Liver (tissue), 9 donors: Measurements from ENCODE around the gene GHRL. TPM values are rescaled to one million over a fixed set of nuclear protein-coding genes. Genes with fewer than 3 reads are reported as not detected.

Experiments
- DNase-seq: peaks from one replicate; pipeline ENCODE4 v3.0.0-alpha.2; 2017; ENCODE audit warnings: low spot score
- H3K27ac ChIP-seq, 2 donors: one replicate each; pipeline ENCODE4 v1.7.0; 2013; ENCODE audit warnings: inconsistent platforms in 2 of 2, low read length in 2 of 2, control low read depth in 1 of 2, low read depth in 1 of 2, mild to moderate bottlenecking in 1 of 2
- H3K27me3 ChIP-seq, 4 donors: one replicate each; pipeline versions ENCODE4 v1.6.1 to v1.7.0; 2013; ENCODE audit warnings: low read length in 3 of 4, inconsistent platforms in 1 of 4, mild to moderate bottlenecking in 1 of 4, moderate library complexity in 1 of 4; ENCODE audit not compliant: control insufficient read depth in 4 of 4, insufficient read depth in 4 of 4
- H3K36me3 ChIP-seq, 4 donors: one replicate each; pipeline versions ENCODE4 v1.6.1 to v1.7.0; 2013; ENCODE audit warnings: low read length in 3 of 4, mild to moderate bottlenecking in 3 of 4, low read depth in 1 of 4, moderate library complexity in 1 of 4; ENCODE audit not compliant: control insufficient read depth in 4 of 4, insufficient read depth in 3 of 4
- H3K4me1 ChIP-seq, 4 donors: one replicate each; pipeline versions ENCODE4 v1.6.1 to v1.7.0; 2013; ENCODE audit warnings: low read length in 3 of 4, mild to moderate bottlenecking in 3 of 4, moderate library complexity in 1 of 4; ENCODE audit not compliant: control insufficient read depth in 4 of 4, insufficient read depth in 4 of 4
- H3K4me3 ChIP-seq, 3 donors: one replicate each; pipeline versions ENCODE4 v1.6.1 to v1.7.0; 2013; ENCODE audit warnings: low read length in 3 of 3, control low read depth in 1 of 3, low read depth in 1 of 3, mild to moderate bottlenecking in 1 of 3
- H3K9ac ChIP-seq, 2 donors: one replicate each; pipeline ENCODE4 v1.7.0; 2013; ENCODE audit warnings: low read length in 2 of 2, mild to moderate bottlenecking in 2 of 2, moderate library complexity in 2 of 2, control low read depth in 1 of 2, low read depth in 1 of 2
- H3K9me3 ChIP-seq, 4 donors: one replicate each; pipeline versions ENCODE4 v1.6.1 to v1.7.0; 2013; ENCODE audit warnings: low read length in 3 of 4; ENCODE audit not compliant: control insufficient read depth in 4 of 4
- EGR1 ChIP-seq, 2 donors: IDR thresholded peaks; 2 replicates each; pipeline ENCODE4 v1.6.1; 2016 to 2018; ENCODE audit warnings: antibody characterized with exemption in 2 of 2, low read depth in 2 of 2
- FOXA1 ChIP-seq: IDR thresholded peaks from 2 replicates; pipeline ENCODE4 v1.6.1; 2016; ENCODE audit warnings: antibody characterized with exemption
- FOXA2 ChIP-seq: IDR thresholded peaks from 2 replicates; pipeline ENCODE4 v1.6.1; 2016; ENCODE audit warnings: antibody characterized with exemption
- GABPA ChIP-seq, 2 donors: IDR thresholded peaks in 1 of 2; conservative IDR thresholded peaks in 1 of 2; 2 replicates each; pipeline ENCODE4 v1.6.1; 2016; ENCODE audit warnings: antibody characterized with exemption in 2 of 2, mild to moderate bottlenecking in 1 of 2, moderate library complexity in 1 of 2
- HNF4A ChIP-seq, 2 donors: conservative IDR thresholded peaks; 2 replicates each; pipeline ENCODE4 v1.6.1; 2016; ENCODE audit warnings: antibody characterized with exemption in 2 of 2, mild to moderate bottlenecking in 2 of 2
- HNF4G ChIP-seq: IDR thresholded peaks from 2 replicates; pipeline ENCODE4 v1.6.1; 2016; ENCODE audit warnings: antibody characterized with exemption
- MAX ChIP-seq: IDR thresholded peaks from 2 replicates; pipeline ENCODE4 v1.6.1; 2016; ENCODE audit warnings: antibody characterized with exemption
- NR2F2 ChIP-seq: IDR thresholded peaks from 2 replicates; pipeline ENCODE4 v1.6.1; 2016; ENCODE audit warnings: antibody characterized with exemption
- RAD21 ChIP-seq, 2 donors: IDR thresholded peaks; 2 replicates each; pipeline ENCODE4 v1.6.1; 2016; ENCODE audit warnings: antibody characterized with exemption in 2 of 2, mild to moderate bottlenecking in 2 of 2
- REST ChIP-seq: IDR thresholded peaks from 2 replicates; pipeline ENCODE4 v1.6.1; 2016; ENCODE audit warnings: antibody characterized with exemption, mild to moderate bottlenecking
- RXRA ChIP-seq, 2 donors: IDR thresholded peaks; 2 replicates each; pipeline ENCODE4 v1.6.1; 2017 to 2018; ENCODE audit warnings: antibody characterized with exemption in 2 of 2, mild to moderate bottlenecking in 1 of 2
- SP1 ChIP-seq: IDR thresholded peaks from 2 replicates; pipeline ENCODE4 v1.6.1; 2018; ENCODE audit warnings: antibody characterized with exemption, mild to moderate bottlenecking
- TAF1 ChIP-seq: conservative IDR thresholded peaks from 2 replicates; pipeline ENCODE4 v1.6.1; 2016; ENCODE audit warnings: antibody characterized with exemption, mild to moderate bottlenecking
- YY1 ChIP-seq: IDR thresholded peaks from 2 replicates; pipeline ENCODE4 v1.6.1; 2016; ENCODE audit warnings: antibody characterized with exemption, mild to moderate bottlenecking
- ZBTB33 ChIP-seq: IDR thresholded peaks from 2 replicates; pipeline ENCODE4 v1.6.1; 2016; ENCODE audit warnings: antibody characterized with exemption
- WGBS: extraction: QIAGEN DNeasy Blood & Tissue Kit; methylation state at CpG from one replicate; pipeline ENCODE4 v1.1.7; 2013; 5-methylcytosine and 5-hydroxymethylcytosine counted together
- polyA plus RNA-seq, 2 donors: library from polyadenylated mRNA; stranded (reverse) in 1 of 2; unstranded in 1 of 2; fragments of 200-250 nt in 1 of 2; fragments of >200 nt in 1 of 2; fragmentation: Nextera tagmentation in 1 of 2; extraction: Ambion mirVana in 1 of 2; gene quantifications; one replicate each; pipeline versions ENCODE4 v1.2.1 to v1.2.3, GENCODE V29; 2013 to 2015
- total RNA-seq, 2 donors: library from RNA; depleted of rRNA; stranded (reverse); fragments of >200 nt; gene quantifications; one replicate each; pipeline ENCODE4 v1.2.3, GENCODE V29; 2014
- donor health status: healthy.
- donor health status: healthy.
- donor health status: healthy.
- donor health status: healthy.
- donor health status: healthy.

The GHRL gene
- total and polyA plus RNA-seq, 4 donors = 0.08 to 1.3 (median 0.27) TPM

GRCh38 chr3:10340046-10340445 lies 47.3 kb upstream of the GHRL start:
- WGBS = 67% methylated on average over 4 of the region's 4 CpGs
- no peaks in the 10 kb centered on the region for H3K27me3 ChIP-seq
- H3K9me3 ChIP-seq = no peaks in the 10 kb centered on the region
- no peaks in the 10 kb centered on the region for H3K4me1 ChIP-seq
- no peak overlapping the region for H3K9ac ChIP-seq
- no peak for DNase-seq
- no peak overlapping the region for H3K27ac ChIP-seq
- peaks cover 15 to 72% (median 27%) of the 10 kb centered on the region in 4 donors for H3K36me3 ChIP-seq
- TF ChIP-seq NR2F2 = no peak
- TF ChIP-seq RAD21 (IDR thresholded peaks at IDR 0.05) = no peak
- no peak for TF ChIP-seq FOXA1
- TF ChIP-seq HNF4G = no peak
- TF ChIP-seq MAX = no peak
- no peak for TF ChIP-seq HNF4A (conservative IDR thresholded peaks at IDR 0.05)
- TF ChIP-seq ZBTB33 = no peak
- TF ChIP-seq RXRA (IDR thresholded peaks at IDR 0.05) = no peak
- no peak for TF ChIP-seq TAF1
- H3K4me3 ChIP-seq = no peak overlapping the region

- Histone ChIP-seq H3K4me3 (no peak overlapping the region), H3K4me1 (no peaks in the 10 kb centered on the region), H3K9ac (no peak overlapping the region), H3K27me3 (no peaks in the 10 kb centered on the region), H3K27ac (no peak overlapping the region), H3K9me3 (no peaks in the 10 kb centered on the region), H3K36me3 (peaks cover 13 to 72% (median 26%) of the 10 kb centered on the region in 4 donors)
- WGBS = 91% methylated on average over 8 of the region's 8 CpGs
- no peak for DNase-seq
- no peak for TF ChIP-seq YY1
Observed at GRCh38 chr3:10339376-10339955, 46.7 kb upstream of the GHRL start.

- Histone ChIP-seq H3K4me3 (no peak overlapping the region), H3K27ac (no peak overlapping the region), H3K36me3 (peaks cover 13 to 78% (median 28%) of the 10 kb centered on the region in 4 donors), H3K27me3 (no peaks in the 10 kb centered on the region), H3K9me3 (no peaks in the 10 kb centered on the region), H3K9ac (no peak overlapping the region), H3K4me1 (no peaks in the 10 kb centered on the region)
- no peak for DNase-seq
- 76% methylated on average over 12 of the region's 12 CpGs for WGBS
- TF ChIP-seq GABPA (IDR thresholded peaks at IDR 0.05 in 1 of 2, conservative IDR thresholded peaks at IDR 0.05 in 1 of 2) (no peak), FOXA2 (no peak), HNF4G (no peak), REST (no peak), HNF4A (conservative IDR thresholded peaks at IDR 0.05) (no peak), RAD21 (IDR thresholded peaks at IDR 0.05) (no peak), NR2F2 (no peak), RXRA (IDR thresholded peaks at IDR 0.05) (no peak), FOXA1 (no peak), SP1 (no peak), TAF1 (no peak), YY1 (no peak), EGR1 (IDR thresholded peaks at IDR 0.05; ENCODE audit: low read depth in 2 of 2) (no peak)
Observed at GRCh38 chr3:10338591-10339353, 46.0 kb upstream of the GHRL start.
